GM20431 (cell line): Measurements from ENCODE around the gene MSRB3.
"Not testable (repeated sequence)": the region's sequence is repeated elsewhere in the genome, so short reads cannot be mapped to it uniquely, and the experiment has no call there.

ENCODE experiments used
- in situ Hi-C: fragments of 300-500 bp; cut with MseI, MboI; formaldehyde crosslinking; loops from one replicate; pipeline ENCODE4 v1.15.0; 2020; ENCODE audit warnings: low sequenced_read_pairs; ENCODE audit not compliant: unreplicated experiment

Gene MSRB3

DNA sequence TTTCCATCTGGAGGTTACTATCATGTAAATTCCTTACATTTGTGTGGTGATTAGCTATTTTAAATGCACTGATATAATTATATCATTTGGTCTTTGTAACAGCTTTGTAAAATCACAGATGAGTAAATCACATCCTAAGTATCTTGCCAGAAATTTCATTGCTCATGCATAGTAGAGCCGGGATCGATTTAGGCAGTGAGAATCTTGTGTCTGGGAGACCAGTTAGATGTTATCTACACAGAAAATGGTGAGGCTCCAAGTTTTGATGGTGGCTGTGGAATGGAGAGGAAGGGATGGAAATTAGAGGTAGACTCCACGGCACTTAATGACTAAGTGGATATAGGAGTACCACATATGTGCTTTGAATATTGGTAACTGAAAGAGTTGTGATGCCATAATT, 156.3 kb downstream of the MSRB3 start:
- in situ Hi-C loops = no loop called here

DNA sequence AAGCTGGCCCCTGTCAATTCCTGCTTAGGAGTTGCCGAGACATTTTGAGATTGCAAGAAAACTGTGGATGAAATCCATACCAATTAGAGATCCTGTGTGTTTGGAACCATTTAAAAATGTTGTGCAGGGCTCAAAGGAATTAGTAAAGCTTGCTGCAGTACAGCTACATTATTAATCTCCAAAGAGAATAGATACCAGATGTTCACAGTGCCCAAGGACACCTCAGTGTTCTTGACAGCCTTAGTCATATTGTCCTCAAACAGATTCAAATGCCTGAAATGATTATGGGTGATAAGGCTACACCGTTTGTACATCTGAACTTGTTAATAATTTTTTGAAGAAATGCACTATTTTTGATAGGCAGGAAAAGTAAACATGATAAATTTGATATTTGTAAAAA, 164.6 kb downstream of the MSRB3 start:
- in situ Hi-C loops = no loop called here

DNA sequence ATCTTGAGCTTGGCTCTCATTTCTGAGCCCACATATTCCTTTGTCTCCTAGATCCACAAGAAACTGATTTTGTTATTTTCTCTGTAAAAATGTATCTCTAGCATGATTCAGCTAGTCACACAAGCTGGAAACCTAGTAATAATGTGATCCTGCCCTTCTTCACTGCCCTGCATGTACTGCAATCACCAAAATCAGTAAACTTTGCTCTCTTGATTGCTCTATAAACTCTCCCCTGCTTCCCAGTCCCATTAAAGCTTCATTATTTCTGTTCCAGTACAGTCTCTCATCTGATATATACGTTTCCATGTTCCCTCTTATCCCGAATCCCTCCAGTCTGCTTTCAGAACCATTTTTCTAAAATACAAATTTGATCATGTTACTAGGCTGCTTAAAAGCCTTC, 166.5 kb downstream of the MSRB3 start:
- in situ Hi-C loops = no loop called here

DNA sequence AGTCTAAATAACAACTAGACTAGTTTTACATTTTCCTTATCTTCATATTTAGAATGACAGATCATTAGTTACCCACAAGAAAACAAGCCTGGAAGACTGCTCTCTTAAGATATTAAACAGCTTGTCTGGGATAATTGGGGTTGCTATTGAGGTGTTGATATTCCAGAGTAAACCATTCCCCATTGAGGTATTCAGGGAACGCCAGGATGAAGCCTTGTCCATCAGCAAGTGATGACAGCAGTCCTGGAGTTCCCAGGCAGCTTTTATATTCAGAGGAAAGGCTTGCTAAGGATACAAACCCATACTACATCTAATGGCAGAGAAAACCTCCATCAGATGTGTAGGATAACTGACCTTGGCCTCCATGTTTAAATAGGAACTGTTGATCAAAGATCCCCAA, 168.4 kb downstream of the MSRB3 start:
- in situ Hi-C loops = no loop called here

DNA sequence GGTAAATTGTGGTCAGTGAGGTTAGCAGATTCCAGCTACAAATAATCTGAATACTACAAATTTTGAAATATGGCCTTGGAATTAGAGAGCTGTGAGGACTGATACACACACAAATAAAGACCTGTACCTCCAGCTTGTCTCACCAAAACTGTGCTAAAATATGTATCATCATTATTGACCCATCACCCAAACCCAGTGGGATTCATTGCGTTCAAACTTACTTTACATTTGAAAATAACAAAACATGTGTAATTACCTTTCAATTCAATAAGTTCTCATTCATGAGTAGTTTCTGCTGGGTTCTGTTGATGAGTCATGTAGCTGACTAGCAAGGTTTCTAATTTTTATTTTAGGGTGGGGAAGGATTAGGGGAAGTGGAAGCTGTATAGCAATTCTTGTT, 170.9 kb downstream of the MSRB3 start:
- in situ Hi-C loops = no loop called here

DNA sequence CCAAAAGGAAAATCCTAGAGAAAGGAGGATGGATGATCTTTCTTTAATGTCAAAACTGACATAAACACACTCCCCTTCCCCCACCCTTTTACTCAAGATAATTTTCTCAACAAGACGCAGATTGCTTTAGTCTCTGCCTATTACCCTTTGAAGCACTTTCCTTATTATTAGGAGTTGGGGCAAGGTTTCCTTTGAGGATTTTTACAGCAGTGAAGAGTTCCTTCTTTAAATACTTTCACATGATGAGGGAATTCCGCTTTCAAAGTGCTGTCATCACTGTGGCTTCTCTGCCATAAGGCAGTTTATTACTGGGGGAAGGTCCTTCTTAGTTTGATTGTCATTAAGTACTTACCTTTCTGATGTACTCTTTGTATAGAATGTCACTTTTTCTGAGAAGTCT, 172.1 kb downstream of the MSRB3 start:
- in situ Hi-C loops = no loop called here

DNA sequence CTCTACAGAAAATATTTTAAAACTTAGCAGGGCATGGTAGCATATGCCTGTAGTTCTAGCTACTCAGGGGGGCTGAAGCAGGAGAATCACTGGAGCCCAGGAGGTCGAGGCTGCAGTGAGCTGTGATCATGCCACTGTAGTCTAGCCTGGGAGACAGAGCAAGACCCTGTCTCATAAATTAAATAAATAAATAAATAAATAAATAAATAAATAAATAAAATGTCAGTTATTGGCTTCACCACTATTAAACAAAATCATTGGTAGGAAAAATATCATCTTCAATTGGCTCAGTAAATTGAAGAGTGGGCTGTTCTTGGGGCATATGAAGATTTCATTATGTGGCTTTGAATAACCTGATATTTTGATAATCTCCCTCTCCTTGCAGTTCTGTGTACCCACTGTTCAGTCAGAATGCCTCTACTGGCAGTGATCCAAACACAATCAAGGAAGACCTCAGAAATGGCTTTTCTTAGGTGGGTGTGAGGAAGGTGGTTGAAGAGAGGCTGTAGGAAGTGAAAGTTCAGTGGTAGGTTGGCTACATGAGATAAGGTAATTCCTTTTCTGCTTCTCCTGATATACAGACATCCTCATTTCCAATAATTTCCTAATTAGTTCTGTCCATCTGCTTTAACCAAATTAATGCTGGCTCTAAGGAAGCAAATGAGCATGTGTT, 175.8 kb downstream of the MSRB3 start:
- in situ Hi-C loops = no loop called here

DNA sequence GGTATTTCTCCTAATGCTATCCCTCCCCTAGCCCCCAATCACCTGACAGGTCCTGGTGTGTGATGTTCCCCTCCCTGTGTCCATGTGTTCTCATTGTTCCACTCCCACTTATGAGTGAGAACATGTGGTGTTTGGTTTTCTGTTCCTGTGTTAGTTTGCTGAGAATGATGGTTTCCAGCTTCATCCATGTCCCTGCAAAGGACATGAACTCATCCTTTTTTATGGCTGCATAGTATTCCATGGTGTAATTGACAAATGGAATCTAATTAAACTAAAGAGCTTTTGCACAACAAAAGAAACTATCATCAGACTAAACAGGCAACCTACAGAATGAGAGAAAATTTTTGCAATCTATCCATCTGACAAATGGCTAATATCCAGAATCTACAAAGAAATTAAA, 178.9 kb downstream of the MSRB3 start:
- in situ Hi-C loops = not testable (repeated sequence)

DNA sequence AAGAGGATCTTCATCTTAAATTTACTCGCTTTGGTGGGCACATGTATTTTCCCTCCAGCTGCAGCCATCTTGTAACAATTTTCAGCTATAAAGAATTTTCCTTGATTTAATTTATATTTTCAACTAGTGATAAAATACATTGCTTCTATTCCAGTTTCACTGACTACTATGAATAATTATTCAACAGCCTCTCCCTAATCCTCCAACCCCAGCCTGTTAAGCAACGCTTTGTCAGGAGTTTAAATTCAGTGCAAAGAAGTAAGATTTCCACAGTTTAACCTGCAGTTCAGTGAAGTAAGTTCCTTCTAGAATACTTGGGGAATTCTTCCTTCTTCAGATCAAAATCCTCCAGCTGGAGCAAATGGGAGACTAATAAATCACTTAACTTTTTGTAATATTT, 180.2 kb downstream of the MSRB3 start:
- in situ Hi-C loops = no loop called here

DNA sequence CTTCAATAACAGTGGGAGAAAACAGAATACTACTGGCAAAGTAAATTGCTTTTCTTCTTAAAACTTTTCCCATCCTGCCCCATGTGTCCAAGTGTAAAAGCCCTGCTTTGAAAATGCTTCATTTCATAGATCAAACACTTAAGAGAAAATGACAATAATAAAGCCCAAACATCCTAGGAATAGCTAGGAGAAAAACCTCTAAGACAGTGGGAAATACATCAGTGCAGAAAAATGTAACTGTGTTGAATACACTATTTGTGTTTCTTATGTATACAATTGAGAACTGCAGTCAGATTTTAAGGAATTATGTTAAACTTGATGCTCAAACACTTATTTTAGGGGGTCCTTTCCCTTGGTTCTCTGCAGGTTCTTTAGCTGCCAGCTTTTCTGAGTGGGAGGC, 181.1 kb downstream of the MSRB3 start:
- in situ Hi-C loops = no loop called here

DNA sequence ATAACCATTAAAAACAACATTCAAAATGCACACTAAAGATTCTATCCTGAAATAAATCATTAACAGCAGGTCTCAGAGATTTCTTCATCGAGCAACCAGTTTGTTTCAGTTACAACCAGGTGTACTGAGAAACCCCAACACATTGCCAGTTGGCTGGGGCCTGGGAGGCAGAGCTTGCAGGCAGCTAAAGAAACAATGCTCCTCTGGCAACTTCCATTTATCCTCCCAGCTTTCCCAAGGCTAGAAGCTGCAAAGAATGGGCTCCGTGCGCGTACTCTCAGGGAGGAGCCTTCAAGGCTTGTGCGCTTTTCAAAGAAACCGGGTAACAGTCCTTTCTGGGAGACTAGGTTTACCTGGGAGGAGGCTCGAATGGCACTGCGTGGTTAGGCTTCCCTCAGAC, 181.6 kb downstream of the MSRB3 start:
- in situ Hi-C loops = no loop called here

DNA sequence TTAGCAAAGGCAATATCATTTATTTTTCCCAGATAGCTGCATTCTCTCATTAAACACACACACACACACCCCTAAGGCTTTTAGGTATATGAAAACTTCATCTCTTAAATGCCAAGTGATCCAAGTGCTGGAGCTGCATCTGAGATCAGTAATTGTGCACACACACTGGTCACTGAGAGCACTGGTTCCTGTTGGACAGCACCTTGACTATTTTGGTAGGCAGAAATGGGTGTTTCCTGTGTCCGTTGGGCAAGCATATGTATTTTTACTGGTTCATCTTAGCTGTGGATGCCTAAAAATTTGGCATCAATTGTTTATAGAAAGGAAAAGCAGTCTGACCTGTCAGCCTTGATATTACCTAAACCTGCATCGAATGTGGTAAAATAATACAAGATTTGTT, 182.5 kb downstream of the MSRB3 start:
- in situ Hi-C loops = no loop called here

DNA sequence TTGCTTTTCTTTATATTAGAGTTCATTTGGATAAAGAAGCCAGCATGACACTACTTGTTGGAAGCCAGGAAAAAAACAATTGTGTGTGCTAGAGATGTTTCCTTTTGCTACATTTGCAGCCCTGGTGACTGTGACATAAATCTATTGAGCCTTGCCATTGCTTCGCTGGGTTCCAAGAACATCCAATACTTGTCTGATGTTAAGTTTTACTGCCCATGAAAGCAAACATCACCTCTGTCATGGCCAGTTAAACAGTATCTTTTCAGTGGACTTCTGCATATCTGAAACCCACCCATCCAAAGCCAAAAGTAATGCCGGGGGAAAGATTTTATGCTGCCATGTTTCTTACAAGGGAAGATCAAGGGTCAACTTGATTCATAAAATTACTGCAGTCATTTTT, 184.0 kb downstream of the MSRB3 start:
- in situ Hi-C loops = no loop called here

DNA sequence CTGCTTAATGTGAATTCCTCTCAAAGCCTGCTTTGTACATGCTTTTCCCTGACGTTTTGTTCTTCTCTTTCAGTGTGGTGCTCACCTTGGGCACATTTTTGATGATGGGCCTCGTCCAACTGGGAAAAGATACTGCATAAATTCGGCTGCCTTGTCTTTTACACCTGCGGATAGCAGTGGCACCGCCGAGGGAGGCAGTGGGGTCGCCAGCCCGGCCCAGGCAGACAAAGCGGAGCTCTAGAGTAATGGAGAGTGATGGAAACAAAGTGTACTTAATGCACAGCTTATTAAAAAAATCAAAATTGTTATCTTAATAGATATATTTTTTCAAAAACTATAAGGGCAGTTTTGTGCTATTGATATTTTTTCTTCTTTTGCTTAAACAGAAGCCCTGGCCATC, 184.6 kb downstream of the MSRB3 start:
- in situ Hi-C loops = no loop called here

DNA sequence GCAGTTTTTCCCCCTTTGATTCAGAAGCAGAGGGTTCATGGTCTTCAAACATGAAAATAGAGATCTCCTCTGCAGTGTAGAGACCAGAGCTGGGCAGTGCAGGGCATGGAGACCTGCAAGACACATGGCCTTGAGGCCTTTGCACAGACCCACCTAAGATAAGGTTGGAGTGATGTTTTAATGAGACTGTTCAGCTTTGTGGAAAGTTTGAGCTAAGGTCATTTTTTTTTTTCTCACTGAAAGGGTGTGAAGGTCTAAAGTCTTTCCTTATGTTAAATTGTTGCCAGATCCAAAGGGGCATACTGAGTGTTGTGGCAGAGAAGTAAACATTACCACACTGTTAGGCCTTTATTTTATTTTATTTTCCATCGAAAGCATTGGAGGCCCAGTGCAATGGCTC, 185.1 kb downstream of the MSRB3 start:
- in situ Hi-C loops = no loop called here

DNA sequence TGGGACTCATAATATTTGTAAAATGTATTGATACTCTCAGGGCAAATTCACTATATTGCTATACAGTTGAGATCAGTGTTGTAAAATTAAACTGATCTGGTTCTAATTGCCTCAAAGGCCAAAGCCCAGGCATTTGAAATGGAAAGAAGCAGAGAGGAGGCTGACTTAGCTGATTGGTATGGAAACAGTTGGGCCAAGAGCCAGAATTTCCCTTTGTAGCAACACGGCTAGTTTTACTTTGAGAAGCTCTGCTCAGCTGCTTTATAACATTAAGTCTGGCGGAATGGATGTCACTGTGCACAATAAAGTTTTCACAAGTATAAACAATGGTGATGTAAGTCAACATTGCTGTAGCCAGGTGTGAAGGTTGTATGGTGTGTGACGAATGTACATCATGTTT, 186.4 kb downstream of the MSRB3 start:
- in situ Hi-C loops = no loop called here

DNA sequence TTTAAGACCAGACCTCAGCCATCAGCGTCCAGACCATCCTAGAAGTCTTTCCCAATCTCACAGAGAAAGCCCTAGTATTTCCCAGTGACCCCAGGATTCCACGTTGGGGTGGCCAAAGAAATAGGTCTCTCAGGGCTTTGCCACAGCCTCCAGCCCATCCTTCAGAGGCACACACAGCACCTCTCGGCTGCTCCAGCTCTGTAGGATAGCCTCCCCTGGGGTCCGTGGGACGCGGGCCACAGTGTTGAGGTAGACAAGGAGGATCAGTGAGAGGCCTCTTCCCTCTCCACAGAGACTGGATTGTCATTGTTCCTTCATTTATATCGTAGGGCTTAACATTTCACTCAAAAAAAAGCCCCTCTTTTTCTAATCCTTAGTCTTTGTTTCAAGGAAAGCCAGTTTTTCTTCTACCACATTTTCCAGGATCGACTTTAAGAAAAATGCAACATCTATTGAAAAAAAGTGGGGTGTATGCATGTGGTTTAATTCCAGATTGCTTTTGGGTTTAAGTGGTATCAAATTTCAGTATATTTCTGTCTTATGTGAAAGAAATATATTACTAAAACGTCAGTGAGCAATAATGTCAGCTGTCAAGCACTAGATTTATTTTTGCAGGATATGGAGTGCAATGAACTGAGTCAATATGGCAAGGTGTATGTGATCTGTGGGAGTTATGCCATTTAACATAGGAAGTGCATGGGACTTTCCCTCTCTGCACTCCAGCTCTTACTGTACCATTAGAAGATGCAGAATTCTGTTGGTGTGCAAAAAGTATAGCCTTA, 187.5 kb downstream of the MSRB3 start:
- in situ Hi-C loops = no loop called here

DNA sequence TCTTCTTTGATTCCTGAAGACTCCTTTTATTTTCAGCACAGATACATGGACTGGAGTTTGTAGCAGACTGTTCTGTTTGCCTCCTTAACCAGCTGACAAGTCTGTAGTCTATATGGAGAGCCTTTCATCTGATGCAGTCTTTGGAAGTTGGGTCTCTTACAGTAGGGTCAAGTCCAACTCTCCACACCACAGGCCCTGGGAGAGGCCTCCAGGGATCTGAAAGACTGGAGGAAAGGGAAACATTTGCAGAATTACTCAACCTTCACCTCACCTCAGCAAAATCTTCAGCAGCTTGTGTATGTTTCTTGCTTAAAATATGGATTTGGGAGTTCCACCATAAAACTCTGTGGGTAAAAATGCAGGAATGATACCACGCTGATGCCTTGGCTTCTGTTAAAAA, 188.4 kb downstream of the MSRB3 start:
- in situ Hi-C loops = no loop called here

DNA sequence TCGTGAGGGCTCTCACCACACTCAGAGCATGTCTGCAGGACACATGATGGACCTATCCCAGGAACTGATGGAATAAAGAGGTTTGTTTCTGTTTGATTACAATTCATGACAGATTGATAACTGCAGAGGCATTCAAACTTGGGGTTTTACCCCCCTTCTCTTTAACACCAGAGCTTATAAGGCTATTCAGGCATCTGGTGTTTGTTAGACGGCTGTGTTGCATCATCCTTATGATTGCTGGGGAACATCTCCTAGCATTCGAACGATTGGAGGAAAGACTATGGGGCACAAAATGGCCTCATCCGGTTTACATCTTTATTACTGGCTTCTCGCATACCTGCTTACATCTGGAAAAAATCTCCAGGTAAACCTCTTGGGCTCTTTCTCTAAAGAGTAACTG, 191.8 kb downstream of the MSRB3 start:
- in situ Hi-C loops = no loop called here

DNA sequence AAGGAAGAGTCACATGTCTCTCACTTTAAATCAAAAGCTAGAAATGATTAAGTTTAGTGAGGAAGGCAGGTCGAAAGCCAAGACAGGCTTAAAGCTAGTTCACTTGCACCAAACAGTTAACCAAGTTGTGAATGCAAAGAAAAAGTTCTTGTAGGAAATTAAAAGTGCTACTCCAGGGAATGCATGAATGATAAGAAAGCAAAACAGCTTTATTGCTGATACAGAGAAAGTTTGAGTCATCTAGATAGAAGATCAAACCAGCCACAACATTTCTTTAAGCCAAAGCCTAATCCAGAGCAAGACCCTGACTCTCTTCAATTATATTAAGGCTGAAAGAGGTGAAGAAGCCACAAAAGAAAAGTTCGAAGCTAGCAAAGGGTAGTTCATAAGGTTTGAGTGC, 193.6 kb downstream of the MSRB3 start:
- in situ Hi-C loops = no loop called here

DNA sequence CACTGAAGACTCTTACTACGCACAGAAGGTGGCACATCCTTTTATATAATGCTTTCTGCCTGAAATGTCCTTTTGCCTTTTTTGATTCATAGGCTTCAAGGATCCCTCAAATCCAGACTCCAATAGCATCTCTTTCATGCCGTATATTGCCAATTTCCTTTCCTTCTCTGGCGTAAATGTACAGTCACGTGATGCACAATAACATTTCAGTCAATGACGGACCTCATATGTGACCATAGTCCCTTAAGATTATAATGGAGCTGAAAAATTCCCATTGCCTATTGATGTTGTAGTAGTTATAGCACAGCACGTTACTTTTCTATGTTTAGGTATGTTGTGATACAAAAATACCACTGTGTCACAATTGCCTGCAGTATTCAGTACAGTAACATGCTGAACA, 196.3 kb downstream of the MSRB3 start:
- in situ Hi-C loops = no loop called here

DNA sequence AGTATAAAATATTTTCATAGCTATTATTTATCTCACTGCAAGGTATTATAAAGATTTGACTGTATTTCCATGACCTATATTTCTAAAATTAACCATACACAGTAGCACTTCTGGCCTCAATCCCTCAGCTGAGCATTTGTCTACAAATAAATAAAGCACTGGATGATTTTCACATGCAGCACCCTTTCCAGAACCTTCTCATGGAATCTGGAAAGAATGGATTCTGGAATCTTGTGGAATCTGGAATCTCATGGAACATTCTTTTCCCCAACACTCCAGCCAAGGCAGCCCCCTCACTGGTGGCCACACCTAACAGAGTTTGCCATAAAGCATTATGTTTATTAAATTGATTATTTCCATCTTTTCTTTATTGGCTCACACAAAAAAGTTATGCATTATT, 199.2 kb downstream of the MSRB3 start:
- in situ Hi-C loops = no loop called here
